AML-193 (cell line): ENCODE measurements around the gene SLIT1.
A peak's percentile ranks its signal among the peaks of the same experiment; 100 is the strongest.

ENCODE experiments used
- DNase-seq, 2 experiments: peaks; one replicate each; lab custom pipeline; 2025; lab: John Stamatoyannopoulos, UW

The SLIT1 gene

GRCh38 chr10:97185326-97186058, at the start of gene SLIT1:
Gene SLIT1 (minus strand): TSS chr10:97185959. CDS start chr10:97185674, 285 bp downstream.
- no peak for DNase-seq

GRCh38 chr10:97235353-97235752, 49.6 kb upstream of the SLIT1 start:
- DNase-seq: no peak

GRCh38 chr10:97234400-97234799, 48.6 kb upstream of the SLIT1 start:
- DNase-seq: peak; percentile 57 to 63

GRCh38 chr10:97230146-97230545, 44.4 kb upstream of the SLIT1 start:
- DNase-seq: no peak

- DNase-seq: no peak
Measured at GRCh38 chr10:97229322-97230015, 43.7 kb upstream of the SLIT1 start.

- no peak for DNase-seq
Measured at GRCh38 chr10:97228775-97229157, 43.0 kb upstream of the SLIT1 start.

GRCh38 chr10:97228130-97228774, 42.5 kb upstream of the SLIT1 start:
- no peak for DNase-seq

GRCh38 chr10:97226398-97226797, 40.6 kb upstream of the SLIT1 start:
- DNase-seq: no peak

GRCh38 chr10:97224483-97225435, 39.0 kb upstream of the SLIT1 start:
- peak; percentile 45 to 71 for DNase-seq

- no peak for DNase-seq
Measured at GRCh38 chr10:97222326-97222961, 36.7 kb upstream of the SLIT1 start.

GRCh38 chr10:97220355-97220754, 34.6 kb upstream of the SLIT1 start:
- DNase-seq: no peak

GRCh38 chr10:97217299-97217698, 31.5 kb upstream of the SLIT1 start:
- DNase-seq: peak in 1 of 2 experiments; percentile 22

- DNase-seq: no peak
Measured at GRCh38 chr10:97215619-97216260, 30.0 kb upstream of the SLIT1 start.

- DNase-seq: no peak
Measured at GRCh38 chr10:97213431-97213830, 27.7 kb upstream of the SLIT1 start.

- DNase-seq: no peak
Measured at GRCh38 chr10:97211229-97211628, 25.5 kb upstream of the SLIT1 start.

- DNase-seq: peak; percentile 37 to 46
Measured at GRCh38 chr10:97210543-97210960, 24.8 kb upstream of the SLIT1 start.

GRCh38 chr10:97207756-97208346, 22.1 kb upstream of the SLIT1 start:
- DNase-seq: no peak

- no peak for DNase-seq
Measured at GRCh38 chr10:97207131-97207530, 21.4 kb upstream of the SLIT1 start.

- DNase-seq: no peak
Measured at GRCh38 chr10:97204826-97205679, 19.3 kb upstream of the SLIT1 start.
